A549 (cell line): ENCODE measurements around the gene MRPL34. TPM values are rescaled to one million over a fixed set of nuclear protein-coding genes. Genes with fewer than 3 reads are reported as not detected.

Experiments used
- ATAC-seq, 2 experiments: fragments of 200-7000 bp in 1 of 2; fragments of >200 bp in 1 of 2; cut with Nextera tagmentation in 1 of 2; cut with Tn5 transposase in 1 of 2; 3 replicates each; pipeline versions ENCODE4 v1.8.0 to v1.9.1; 2018 to 2020; ENCODE audit warnings: mild to moderate bottlenecking in 1 of 2, moderate library complexity in 1 of 2
- CTCF ChIA-PET: fragments of 300-600 bp; sonication (Branson Sonifier 250); formaldehyde crosslinking; extraction: SDS; loops from one replicate; lab custom pipeline; 2021; ENCODE audit warnings: antibody characterized with exemption, inconsistent platforms; lab: Yijun Ruan, JAX
- POLR2A ChIA-PET: fragments of 350-600 bp; formaldehyde crosslinking; extraction: SDS; loops from one replicate; lab custom pipeline; 2021; ENCODE audit warnings: antibody characterized with exemption, inconsistent platforms; lab: Yijun Ruan, JAX
- DNase-seq, 2 experiments: peaks; one replicate each; pipeline versions ENCODE4 v3.0.0 to v3.0.0-alpha.2; 2011 to 2016; ENCODE audit warnings: low read depth in 1 of 2, low spot score in 1 of 2
- FAIRE-seq: peaks from 2 replicates; lab custom pipeline; 2011; peaks lifted over from hg19 to GRCh38; lab: Jason Lieb, UNC
- H3K27ac ChIP-seq, 2 experiments: fragments of >200 bp; sonication (Bioruptor Twin); formaldehyde crosslinking; 3 replicates each; pipeline ENCODE4 v1.5.1; 2016 to 2017
- H3K4me1 ChIP-seq: fragments of >200 bp; sonication (Bioruptor Twin); formaldehyde crosslinking; 3 replicates; pipeline ENCODE4 v1.6.1; 2016
- H3K4me2 ChIP-seq: fragments of >200 bp; sonication (Bioruptor Twin); formaldehyde crosslinking; 3 replicates; pipeline ENCODE4 v1.6.1; 2016
- H3K4me3 ChIP-seq: fragments of >200 bp; sonication (Bioruptor Twin); formaldehyde crosslinking; 3 replicates; pipeline ENCODE4 v1.5.1; 2016
- H3K9me3 ChIP-seq: fragments of >200 bp; sonication (Bioruptor Twin); formaldehyde crosslinking; 3 replicates; pipeline ENCODE4 v1.6.1; 2016
- CBX8 ChIP-seq: fragments of 200-600 bp; sonication (generic); IDR thresholded peaks from 2 replicates; pipeline ENCODE4 v1.6.1; 2016
- CEBPB ChIP-seq, 2 experiments: fragments of >200 bp in 1 of 2; sonication (Bioruptor Twin) in 1 of 2; formaldehyde crosslinking in 1 of 2; IDR thresholded peaks; 2 replicates each; pipeline ENCODE4 v1.6.1; 2012 to 2016
- CHD4 ChIP-seq: fragments of 200-600 bp; sonication (generic); IDR thresholded peaks from 2 replicates; pipeline ENCODE4 v1.6.1; 2016; ENCODE audit warnings: antibody characterized with exemption, mild to moderate bottlenecking, borderline replicate concordance
- CTCF ChIP-seq: fragments of >200 bp; sonication (Bioruptor Twin); formaldehyde crosslinking; IDR thresholded peaks from 3 replicates; pipeline ENCODE4 v1.5.1; 2016
- E2F6 ChIP-seq: IDR thresholded peaks from 2 replicates; pipeline ENCODE4 v1.6.1; 2012; ENCODE audit warnings: low read depth, borderline replicate concordance
- EHMT2 ChIP-seq: fragments of 200-600 bp; sonication (generic); IDR thresholded peaks from 2 replicates; pipeline ENCODE4 v1.6.1; 2016; ENCODE audit warnings: antibody characterized with exemption, low read depth, mild to moderate bottlenecking, moderate library complexity
- EP300 ChIP-seq, 2 experiments: fragments of >200 bp; sonication (Bioruptor Twin); formaldehyde crosslinking; IDR thresholded peaks; 2 replicates in 1 of 2; 3 replicates in 1 of 2; pipeline ENCODE4 v1.6.1; 2016 to 2017
- GATA3 ChIP-seq: IDR thresholded peaks from 2 replicates; pipeline ENCODE4 v1.6.1; 2012; ENCODE audit warnings: borderline replicate concordance
- HDAC2 ChIP-seq: fragments of 200-600 bp; sonication (generic); IDR thresholded peaks from 2 replicates; pipeline ENCODE4 v1.6.1; 2016
- HOXA7 ChIP-seq: fragments of 250-450 bp; sonication (Bioruptor Pico); IDR thresholded peaks from 2 replicates; pipeline ENCODE4 v1.5.0; 2020; ENCODE audit warnings: mild to moderate bottlenecking, moderate library complexity
- HOXB5 ChIP-seq: fragments of 250-450 bp; sonication (Bioruptor Pico); IDR thresholded peaks from 2 replicates; pipeline ENCODE4 v1.5.0; 2020; ENCODE audit warnings: mild to moderate bottlenecking, moderate library complexity
- JUNB ChIP-seq: fragments of >200 bp; sonication (Bioruptor Twin); formaldehyde crosslinking; IDR thresholded peaks from 2 replicates; pipeline ENCODE4 v1.6.1; 2016
- MAFK ChIP-seq: fragments of 450-650 bp; IDR thresholded peaks from 2 replicates; pipeline ENCODE4 v1.6.1; 2014; ENCODE audit not compliant: partially characterized antibody
- NFE2L2 ChIP-seq: fragments of 150-350 bp; conservative IDR thresholded peaks from 2 replicates; pipeline ENCODE4 v1.6.1; 2014; ENCODE audit warnings: low read length
- PBX3 ChIP-seq: IDR thresholded peaks from 2 replicates; pipeline ENCODE4 v1.6.1; 2012
- PHF8 ChIP-seq: fragments of 200-600 bp; sonication (generic); IDR thresholded peaks from 2 replicates; pipeline ENCODE4 v1.6.1; 2016; ENCODE audit warnings: low read depth, mild to moderate bottlenecking, antibody characterized with exemption, moderate library complexity, borderline replicate concordance
- RARB ChIP-seq: fragments of 250-450 bp; sonication (Bioruptor Pico); IDR thresholded peaks from 2 replicates; pipeline ENCODE4 v1.8.0; 2021; ENCODE audit warnings: mild to moderate bottlenecking, moderate library complexity
- RCOR1 ChIP-seq: fragments of 150-350 bp; IDR thresholded peaks from 2 replicates; pipeline ENCODE4 v1.6.1; 2014; ENCODE audit warnings: antibody characterized with exemption, low read length, low read depth
- RNF2 ChIP-seq: fragments of 200-600 bp; sonication (generic); IDR thresholded peaks from 2 replicates; pipeline ENCODE4 v1.6.1; 2016; ENCODE audit warnings: low read depth, mild to moderate bottlenecking, antibody characterized with exemption, moderate library complexity, borderline replicate concordance
- SMC3 ChIP-seq: fragments of >200 bp; sonication (Bioruptor Twin); formaldehyde crosslinking; IDR thresholded peaks from 3 replicates; pipeline ENCODE4 v1.6.1; 2018; ENCODE audit warnings: inconsistent platforms
- TP53 ChIP-seq: fragments of 250-450 bp; sonication (Bioruptor Pico); IDR thresholded peaks from 2 replicates; pipeline ENCODE4 v1.5.0; 2021; ENCODE audit warnings: mild to moderate bottlenecking, moderate library complexity
- ZNF302 ChIP-seq: fragments of 250-450 bp; sonication (Bioruptor Pico); IDR thresholded peaks from 2 replicates; pipeline ENCODE4 v1.9.0; 2021; ENCODE audit warnings: inconsistent platforms, mild to moderate bottlenecking, moderate library complexity
- WGBS: methylation state at CpG from one replicate; pipeline ENCODE4 v1.1.6; 2017; ENCODE audit errors: missing lambda C conversion rate; 5-methylcytosine and 5-hydroxymethylcytosine counted together
- polyA plus RNA-seq, 4 experiments: library from polyadenylated mRNA; depleted of rRNA in 3 of 4; stranded (reverse); fragments of >200 nt; fragmentation: RNase III in 1 of 4; extraction: RNeasy Plus Mini Kit Qiagen cat#74134 plus additional on column Dnase treatment in 1 of 4; gene quantifications; 2 replicates in 3 of 4; 3 replicates in 1 of 4; pipeline ENCODE4 v1.2.3, GENCODE V29; 2011 to 2017

The MRPL34 gene
- polyA plus RNA-seq, 2 of the 4 experiments (the other 2 are of a cell fraction) = 28.1 to 56.1 TPM

GRCh38 chr19:17340302-17340870 is 34.7 kb downstream of the MRPL34 start:
- FAIRE-seq (no peak), DNase-seq (peak in 1 of 2 experiments; percentile 47), ATAC-seq (peak in 1 of 2 experiments; percentile 26; a peak in 2 of 6 replicates)
- Histone ChIP-seq H3K27ac (0 out of 6 replicates have a peak overlapping the region, but pooled peaks of 1 of the 2 experiments have one; percentile 28), H3K4me1 (peaks cover 22% of the 10 kb centered on the region; the same call in 2 of the 3 replicates), H3K9me3 (no peaks in the 10 kb centered on the region), H3K4me2 (no peak overlapping the region)
- ChIA-PET CTCF (no interaction called here), POLR2A (no interaction called here)
- TF ChIP-seq NFE2L2 = no peak
- TF ChIP-seq GATA3 = no peak
- no peak for TF ChIP-seq RNF2
- TF ChIP-seq CBX8 = no peak
- no peak for TF ChIP-seq ZNF302 (CRISPR knock-in tag)
- TF ChIP-seq JUNB = no peak
- TF ChIP-seq, all 56 proteins: peak for 0
- 77% methylated on average over 14 of the region's 21 CpGs for WGBS
- H3K4me3 ChIP-seq = no peak overlapping the region

- no peak overlapping the region for H3K4me2 ChIP-seq
- no peak overlapping the region for H3K4me3 ChIP-seq
- TF ChIP-seq RARB (CRISPR knock-in tag) (no peak), GATA3 (no peak), HOXA7 (CRISPR knock-in tag) (no peak), EHMT2 (no peak), EP300 (IDR thresholded peaks at IDR 0.05) (no peak), HOXB5 (no peak), HDAC2 (no peak), JUNB (no peak), E2F6 (no peak), SMC3 (no peak), CHD4 (no peak), PBX3 (no peak), NFE2L2 (no peak), PHF8 (no peak), TP53 (CRISPR knock-in tag) (no peak), RCOR1 (no peak), CTCF (no peak), MAFK (no peak), CEBPB (IDR thresholded peaks at IDR 0.05) (no peak)
- TF ChIP-seq, all 56 proteins: peak for 0
- 95% methylated on average over 7 of the region's 17 CpGs for WGBS
- no peak overlapping the region for H3K27ac ChIP-seq
- POLR2A ChIA-PET = no interaction called here
- H3K9me3 ChIP-seq = no peaks in the 10 kb centered on the region
- no peak for DNase-seq
- FAIRE-seq = no peak
- H3K4me1 ChIP-seq = peaks cover 18% of the 10 kb centered on the region; the same call in 2 of the 3 replicates
- CTCF ChIA-PET = interaction anchor here (10.8 kb wide), 1 partner anchor 47 kb away, joined by 111 read pairs; no protein-coding TSS in a partner anchor
- ATAC-seq = no peak
These were observed 35.2 kb downstream of the MRPL34 start for GRCh38 chr19:17340871-17341357.
